GM19455 (cell line): ENCODE data around the gene NDUFS2.
A peak's percentile ranks its signal among the peaks of the same experiment; 100 is the strongest.

ENCODE experiments used
- ATAC-seq: cut with Tn5 transposase; IDR thresholded peaks from one replicate; pipeline ENCODE4 v1.9.1; 2021; ENCODE audit not compliant: unreplicated experiment

The NDUFS2 gene

DNA sequence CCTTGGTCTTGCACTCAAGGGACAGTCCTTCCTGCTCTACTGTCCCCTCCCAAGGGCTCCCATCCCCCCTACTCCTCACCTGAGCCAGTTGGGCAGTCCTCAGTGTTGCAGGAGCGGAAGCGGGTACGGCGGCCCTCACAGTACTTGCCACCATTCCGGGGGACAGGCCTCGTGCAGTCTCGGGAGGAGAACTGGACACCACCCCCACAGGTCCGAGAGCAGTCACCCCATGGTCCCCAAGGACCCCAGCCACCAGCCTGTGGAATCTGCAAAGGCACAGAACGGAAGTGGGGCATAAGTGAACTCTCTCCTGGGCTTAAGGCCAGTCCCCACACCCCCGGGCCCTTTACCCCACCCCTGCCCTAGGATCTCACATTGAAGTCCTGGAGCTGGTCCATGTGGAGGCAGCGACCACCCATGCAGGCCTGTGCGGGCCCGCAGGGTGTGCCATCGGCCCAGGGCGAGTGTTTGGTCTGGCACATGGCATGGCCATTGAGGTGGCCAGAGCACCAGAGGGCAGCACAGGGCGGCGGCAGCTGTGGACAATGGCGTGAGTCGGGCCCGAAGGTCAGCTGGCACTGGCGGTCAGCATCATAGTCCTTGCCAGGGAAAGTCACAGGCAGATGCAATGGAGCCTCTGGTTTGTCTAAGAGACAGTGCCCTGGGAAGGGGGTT, 8.5 kb upstream of the NDUFS2 start:
- no peak for ATAC-seq

DNA sequence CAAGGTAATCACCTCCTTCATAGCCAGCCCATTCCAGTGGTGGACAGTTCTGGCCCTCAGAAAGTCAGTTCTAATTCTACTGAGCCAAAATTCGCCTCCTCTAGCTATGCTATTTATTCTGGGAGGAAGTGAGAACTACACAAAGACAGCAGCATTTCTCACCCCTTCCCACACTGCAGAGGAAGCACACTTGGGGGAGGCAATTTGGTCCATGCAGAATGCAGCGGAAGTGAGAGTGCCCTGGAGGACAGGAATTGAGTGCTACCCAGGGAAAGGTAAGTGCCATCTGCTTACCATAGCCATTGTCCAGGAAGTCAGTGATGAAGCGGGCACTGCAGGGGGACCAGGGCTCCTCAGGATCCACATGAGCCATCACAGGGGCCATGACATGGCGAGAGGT, 7.0 kb upstream of the NDUFS2 start:
- no peak for ATAC-seq

GRCh38 chr1:161196111-161196510, 6.1 kb upstream of the NDUFS2 start:
- ATAC-seq: no peak

- no peak for ATAC-seq
Measured at GRCh38 chr1:161196521-161197451, 5.4 kb upstream of the NDUFS2 start.

DNA sequence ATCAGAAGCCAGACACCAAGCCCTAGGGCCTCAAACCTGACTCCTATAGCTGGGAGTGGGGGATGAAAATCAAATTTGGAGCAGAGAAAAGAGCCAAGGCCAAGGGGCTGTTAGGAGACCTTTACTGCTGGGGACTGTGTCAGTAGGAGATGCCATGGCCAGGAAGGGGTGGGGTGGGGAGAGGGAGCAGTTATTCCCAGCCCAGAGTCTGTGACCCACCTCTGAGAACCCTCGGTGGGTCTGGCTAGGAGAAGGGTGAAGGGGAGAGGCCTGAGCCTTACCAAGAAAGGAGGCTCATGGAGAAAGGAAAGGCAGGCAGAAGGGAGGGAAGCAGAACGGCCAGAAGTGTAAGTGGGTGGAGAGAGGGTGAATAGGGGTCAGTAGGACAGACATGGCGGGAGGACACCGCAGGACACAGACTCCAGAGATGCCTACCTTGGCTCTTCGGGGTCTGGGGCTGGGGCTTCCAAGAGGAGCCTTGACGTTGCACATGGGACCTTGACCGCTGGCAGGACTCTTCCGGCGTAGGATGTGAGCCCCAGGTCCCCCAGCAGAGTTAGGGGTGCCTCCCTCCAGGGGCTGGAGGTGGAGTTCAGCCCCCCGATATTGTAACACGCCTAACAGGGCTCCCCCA, 4.5 kb upstream of the NDUFS2 start:
- ATAC-seq: no peak

GRCh38 chr1:161198194-161198896, 3.8 kb upstream of the NDUFS2 start:
- no peak for ATAC-seq

DNA sequence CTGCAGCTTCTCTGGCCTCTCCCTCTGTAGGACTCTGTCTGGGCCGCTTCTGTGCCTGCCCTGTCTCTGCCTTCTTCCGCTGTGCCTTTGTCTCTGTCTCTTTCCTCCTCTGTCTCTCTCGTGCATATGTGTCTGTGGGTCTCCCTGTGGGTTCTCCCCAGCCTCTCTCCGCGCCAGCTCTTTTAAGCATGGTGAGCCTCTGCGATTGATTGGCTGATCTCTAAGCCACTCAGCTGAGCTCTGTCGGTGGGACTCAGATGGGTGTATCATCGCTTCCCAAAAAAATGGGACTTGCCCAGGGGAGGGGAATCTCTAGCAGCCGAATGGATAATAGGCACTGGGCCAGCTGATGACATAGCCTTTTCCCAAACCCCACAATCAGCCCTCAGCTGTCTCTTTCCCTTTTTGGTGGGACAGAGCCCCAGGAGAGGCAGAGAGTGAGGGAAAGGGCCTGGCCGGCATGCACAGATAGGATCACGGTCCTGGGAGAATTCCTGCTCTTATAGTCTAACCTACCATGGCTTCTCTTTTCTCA, 3.2 kb upstream of the NDUFS2 start, which contains the start of gene ADAMTS4:
ADAMTS4 (minus strand) TSS at position 158 of the 535 bp plus-strand sequence. CDS start 427 bp downstream, outside the sequence.
- ATAC-seq: no peak

- ATAC-seq: no peak
Measured at GRCh38 chr1:161199506-161200139, 2.5 kb upstream of the NDUFS2 start.

- no peak for ATAC-seq
Measured at GRCh38 chr1:161200421-161200991, 1.7 kb upstream of the NDUFS2 start.

GRCh38 chr1:161200992-161201835, 953 bp upstream of the NDUFS2 start:
- no peak for ATAC-seq

DNA sequence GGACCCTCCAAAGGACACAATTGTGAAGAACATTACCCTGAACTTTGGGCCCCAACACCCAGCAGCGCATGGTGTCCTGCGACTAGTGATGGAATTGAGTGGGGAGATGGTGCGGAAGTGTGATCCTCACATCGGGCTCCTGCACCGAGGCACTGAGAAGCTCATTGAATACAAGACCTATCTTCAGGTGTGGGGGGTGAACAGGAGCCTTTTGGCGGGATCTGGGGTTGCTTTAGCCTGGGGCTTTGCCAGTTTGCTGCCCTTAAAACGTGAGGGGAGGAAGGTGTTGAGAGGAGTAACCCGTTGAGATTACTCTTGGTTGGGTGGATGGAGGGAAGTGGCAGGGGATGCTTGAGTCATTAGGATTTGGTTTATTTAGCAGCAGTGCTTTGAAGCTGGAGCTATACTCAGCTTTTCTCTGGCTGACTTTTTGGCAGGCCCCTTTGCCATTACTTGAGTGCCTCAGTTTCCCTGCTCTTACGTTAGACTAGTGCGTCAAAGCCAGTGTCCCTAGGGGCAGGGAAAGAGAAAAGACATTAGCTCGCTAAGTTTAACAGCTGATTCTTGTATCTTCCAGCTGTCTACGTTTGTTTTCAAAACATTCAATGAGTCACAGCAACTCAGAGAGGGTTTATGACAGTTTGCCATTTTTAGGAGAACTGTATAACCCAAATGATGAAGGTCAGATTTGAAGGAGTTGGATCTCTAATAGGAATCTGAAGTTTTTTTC, 4.4 kb downstream of the NDUFS2 start:
- no peak for ATAC-seq

- ATAC-seq: no peak
Measured at GRCh38 chr1:161207173-161207572, 5.0 kb downstream of the NDUFS2 start.

GRCh38 chr1:161209790-161210409, 7.7 kb downstream of the NDUFS2 start:
- no peak for ATAC-seq

DNA sequence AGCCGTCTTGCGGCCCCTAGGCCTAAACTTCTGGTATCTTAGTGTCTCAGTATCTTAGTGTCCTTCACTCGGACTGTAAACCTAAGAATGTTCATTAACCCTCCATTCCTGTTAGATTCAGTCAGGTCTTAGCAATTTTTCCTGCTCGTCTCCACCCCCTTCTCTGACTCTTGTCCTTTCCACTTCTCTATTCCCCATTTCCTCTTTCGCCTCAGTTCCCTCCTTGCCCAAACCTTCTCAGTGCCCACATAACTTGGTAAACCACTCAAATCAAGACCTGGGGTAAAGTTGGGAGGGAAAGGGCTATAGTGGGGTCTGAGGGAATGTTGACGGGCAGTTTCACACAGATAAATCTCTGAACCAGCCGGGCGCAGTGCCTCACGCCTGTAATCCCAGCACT, 12.2 kb downstream of the NDUFS2 start:
- ATAC-seq: no peak

GRCh38 chr1:161215076-161215475, 12.9 kb downstream of the NDUFS2 start, which contains the start of gene FCER1G:
Gene FCER1G (plus strand): TSS chr1:161215295. CDS start chr1:161215322, 27 bp downstream.
- ATAC-seq: no peak

DNA sequence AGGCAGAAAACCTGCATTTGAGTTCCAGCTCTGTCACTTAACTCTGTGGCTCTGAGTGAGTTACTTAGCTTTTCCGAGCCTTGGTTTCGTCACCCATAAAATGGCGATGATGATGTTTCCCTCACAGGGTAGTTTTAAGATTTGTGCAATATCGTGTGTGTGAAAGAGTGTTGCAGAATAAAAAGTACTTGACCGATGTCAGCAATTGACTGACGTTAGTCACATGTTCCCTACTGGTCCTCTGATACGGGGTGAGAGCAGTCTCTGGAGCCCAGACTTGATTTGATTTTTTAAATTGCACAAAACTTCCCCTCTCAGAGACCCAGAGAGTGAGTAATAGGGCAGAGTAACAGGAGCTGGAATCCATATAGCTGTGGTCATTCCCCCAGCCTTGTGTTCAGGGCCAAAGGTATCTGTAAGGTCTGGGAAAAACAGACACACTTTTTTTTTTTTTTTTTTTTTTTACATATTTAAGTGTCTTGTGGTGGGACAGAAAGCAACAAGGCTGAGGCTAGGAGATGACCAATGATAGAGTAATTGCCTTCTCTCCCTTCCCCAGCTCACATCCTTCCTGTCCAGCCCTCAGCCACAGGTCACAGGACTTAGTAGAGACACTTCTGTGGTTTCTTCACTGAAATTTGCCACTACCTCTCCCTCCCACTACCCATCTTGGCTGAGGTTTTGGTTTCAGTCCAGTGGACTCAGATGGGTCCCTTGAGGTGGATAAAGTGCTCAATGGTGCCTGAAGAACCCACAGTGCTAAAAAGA, 15.0 kb downstream of the NDUFS2 start:
- ATAC-seq: peak; percentile 75

GRCh38 chr1:161217831-161218230, 15.7 kb downstream of the NDUFS2 start:
- no peak for ATAC-seq
